GM03348 (cell line): ENCODE data around the gene PILRA.

Source experiments
- DNase-seq: peaks from one replicate; pipeline ENCODE4 v3.0.0; 2012; ENCODE audit warnings: low spot score

PILRA gene

DNA sequence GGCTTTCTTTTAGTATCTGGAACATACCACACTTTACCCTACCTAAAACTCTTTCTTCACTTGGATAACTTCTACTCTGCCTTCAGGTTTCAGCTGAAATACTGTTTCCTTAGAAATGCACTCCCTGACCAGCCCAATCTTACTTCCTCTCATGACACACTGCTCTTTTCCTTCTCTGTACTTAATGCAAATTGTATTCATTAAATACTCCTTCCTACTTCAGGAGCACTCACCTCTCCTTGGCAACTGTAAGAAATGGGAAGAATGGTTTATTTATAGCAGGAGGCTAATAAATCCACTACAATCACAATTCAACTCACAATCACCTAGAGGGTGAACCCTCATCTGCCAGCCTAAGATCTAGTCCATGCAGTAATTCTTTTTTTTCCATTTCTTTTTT is 40.1 kb downstream of the PILRA start:
- DNase-seq = no peak

DNA sequence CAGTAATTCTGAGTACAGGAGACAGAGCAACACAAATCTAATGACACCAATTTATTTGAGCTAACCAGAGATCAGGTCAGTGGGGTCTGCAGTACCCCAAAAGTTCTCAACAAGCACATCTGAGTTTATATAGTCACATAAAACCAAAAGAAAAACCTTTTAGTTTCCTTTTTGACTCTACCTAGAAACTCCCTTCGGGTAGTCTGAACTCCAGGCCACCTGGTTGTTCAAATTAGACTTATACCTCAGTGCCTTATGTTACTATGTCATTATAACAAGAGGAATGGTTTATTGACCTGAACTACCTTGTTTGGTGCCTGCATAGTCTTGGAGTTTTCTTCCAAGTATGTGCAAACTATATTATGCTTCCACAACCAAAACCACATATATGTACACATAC is 40.6 kb downstream of the PILRA start:
- no peak for DNase-seq

- no peak for DNase-seq
Measured at GRCh38 chr7:100415448-100415847, 42.2 kb downstream of the PILRA start.

DNA sequence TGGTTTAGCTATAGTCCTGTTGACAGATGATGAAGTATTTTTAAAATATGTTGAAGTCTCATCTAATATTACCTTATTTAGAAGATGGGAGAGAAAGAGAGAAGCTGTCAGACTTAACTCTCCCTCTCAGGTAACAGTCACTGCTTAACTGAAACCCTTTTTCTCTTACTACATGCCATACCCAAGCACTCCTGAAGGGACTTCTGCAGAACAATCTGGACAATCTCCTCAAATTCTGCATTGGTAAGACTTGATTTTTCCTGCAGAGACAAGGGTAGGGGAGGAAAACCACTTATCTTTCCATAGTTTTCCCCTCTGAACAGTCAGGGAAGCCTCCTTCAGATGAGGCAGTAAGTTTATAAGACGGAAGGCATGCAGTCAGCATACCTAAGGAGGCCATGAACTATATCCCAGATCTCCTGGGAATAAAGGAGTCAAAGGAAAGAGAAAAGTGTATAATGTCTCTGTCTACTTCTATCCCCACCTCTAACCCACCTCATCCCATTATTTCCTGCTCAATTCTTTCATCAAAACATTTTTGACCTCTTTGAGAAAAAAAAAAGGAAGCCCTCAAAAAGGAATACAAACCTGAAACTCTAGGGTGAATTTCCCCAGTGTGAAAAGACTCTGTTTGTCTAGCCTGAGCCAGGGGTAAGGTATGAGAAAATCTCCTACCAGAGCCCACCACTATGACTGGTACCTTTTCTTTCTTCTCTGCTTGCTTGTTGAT is 45.8 kb downstream of the PILRA start:
- no peak for DNase-seq

DNA sequence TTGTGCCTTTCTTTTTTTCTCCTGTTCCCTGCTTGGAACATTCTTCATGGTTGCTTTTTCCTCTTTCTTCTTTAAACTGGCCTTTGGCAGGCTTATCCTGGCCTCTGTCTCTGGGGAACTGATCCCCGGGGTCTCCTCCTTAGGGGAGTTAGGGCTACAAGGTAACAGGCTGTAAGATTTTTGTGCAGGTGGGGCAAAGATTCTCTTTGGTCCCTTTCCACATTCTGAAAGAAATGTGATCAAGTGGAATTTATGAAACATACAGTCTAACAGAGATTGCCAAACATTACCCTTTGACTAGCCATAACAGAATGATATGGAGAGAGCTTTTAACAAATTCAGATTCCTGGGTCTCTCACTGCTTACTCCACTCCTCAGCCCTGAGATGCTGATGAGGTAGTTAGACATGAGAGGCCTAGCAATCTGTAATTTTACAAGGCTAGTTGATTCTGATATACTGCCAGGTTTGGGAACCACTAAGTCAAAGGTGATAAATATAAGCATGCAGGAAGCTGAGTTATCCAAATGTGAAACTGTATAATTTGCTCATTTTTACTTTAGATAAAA is 46.5 kb downstream of the PILRA start:
- no peak for DNase-seq

DNA sequence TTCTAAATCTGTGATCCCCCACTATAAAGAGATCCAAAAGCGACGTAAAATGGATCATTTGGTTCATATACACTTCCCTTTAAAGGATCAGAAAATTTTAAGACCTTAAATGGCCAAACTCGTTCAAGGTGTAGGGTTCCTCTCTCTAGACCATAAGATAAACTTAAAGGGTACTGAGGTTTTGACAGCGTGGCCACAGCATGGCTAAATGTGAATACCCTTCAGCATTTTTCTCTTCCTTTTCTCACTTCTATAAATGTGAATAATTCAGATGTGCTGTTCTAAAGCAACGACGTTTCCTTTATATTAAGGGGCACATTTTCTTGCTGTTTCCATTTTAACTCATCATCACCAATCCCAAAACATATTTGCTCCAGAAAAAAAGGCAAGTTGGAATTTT is 50.0 kb downstream of the PILRA start:
- no peak for DNase-seq

- DNase-seq = no peak
Measured at GRCh38 chr7:100425347-100425746, 52.1 kb downstream of the PILRA start.

DNA sequence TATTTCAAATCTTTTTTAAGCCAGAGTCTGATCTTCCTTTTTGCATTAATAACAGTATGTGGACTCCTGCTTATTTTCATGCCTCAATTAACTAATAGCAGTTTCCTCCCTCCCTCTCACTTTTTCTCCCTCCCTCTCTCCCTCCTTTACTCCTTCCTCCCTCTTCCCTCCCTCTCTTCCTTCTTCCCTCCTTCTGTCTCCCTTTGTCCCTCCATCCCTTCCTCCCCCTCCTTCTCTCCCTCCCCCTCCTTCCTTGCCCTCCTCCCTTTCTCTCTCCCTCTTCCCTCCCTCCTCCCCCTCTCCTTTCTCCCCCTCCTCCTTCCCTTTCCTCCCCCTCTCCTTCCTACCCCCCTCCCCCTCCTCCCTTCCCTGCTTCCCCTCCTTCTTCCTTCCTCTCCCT is 53.2 kb downstream of the PILRA start:
- no peak for DNase-seq

DNA sequence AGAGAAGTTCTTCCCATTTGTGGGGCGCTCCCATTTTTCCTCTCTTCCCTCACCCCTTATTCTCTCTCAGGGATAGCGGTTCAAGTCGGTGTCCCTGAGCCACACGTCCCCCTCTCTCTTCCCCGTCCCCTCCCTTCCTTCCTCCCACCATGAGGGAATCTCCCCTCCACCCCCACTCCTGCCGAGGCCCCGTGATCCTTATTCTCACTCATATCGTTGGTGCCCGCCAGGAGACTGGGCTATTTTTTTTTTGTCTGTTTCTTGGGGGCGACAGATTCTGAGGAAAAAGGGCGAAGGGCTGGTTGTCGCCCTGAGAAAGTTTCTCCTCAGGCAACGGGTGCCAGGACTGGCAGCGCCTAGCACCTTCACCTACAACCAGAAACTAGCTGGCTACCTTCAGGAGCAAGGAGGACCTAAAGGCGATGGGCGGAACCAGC is 54.5 kb downstream of the PILRA start:
- DNase-seq = no peak

GRCh38 chr7:100428199-100428966 is 55.1 kb downstream of the PILRA start, which contains the start of gene ZCWPW1:
Gene ZCWPW1, minus strand, starts transcription at chr7:100428703. Its CDS starts 8,054 bp downstream, at chr7:100420649.
- peak; percentile 96 for DNase-seq

DNA sequence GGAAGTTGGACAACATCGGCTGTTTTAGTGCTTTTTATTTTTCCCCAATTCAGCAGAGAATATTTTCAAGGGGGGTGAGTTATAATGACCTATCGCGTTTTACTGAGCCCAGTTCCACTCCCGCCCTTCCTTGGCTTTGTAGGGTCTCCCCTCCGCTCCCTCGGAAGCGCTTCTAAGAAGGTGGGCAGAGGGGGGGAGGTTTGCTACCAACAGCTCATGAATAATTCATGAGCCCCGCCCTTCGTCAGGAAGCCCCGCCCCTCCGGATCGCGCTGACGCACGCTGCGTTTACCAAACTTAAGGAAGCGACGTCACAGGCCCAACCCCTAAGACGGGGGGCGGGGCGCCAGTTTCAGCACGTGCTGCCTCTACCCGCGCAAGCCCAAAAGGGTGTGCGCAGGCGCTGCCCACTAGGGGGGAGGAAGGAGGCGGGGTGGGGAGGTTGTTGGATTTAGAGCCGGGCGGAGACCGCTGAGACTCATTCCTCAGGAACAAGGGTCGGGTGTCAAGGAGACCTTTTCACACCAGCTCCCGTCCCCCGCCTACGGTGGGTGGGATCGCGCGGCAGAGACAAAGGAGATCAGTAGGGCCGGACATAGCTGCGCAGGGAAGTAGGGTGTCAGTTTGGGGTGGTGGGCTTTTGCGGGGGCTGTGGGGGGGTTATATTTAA is 55.8 kb downstream of the PILRA start:
- DNase-seq = peak; percentile 97

GRCh38 chr7:100429637-100430492 is 56.6 kb downstream of the PILRA start, which contains the start of gene MEPCE:
Gene MEPCE, plus strand, starts transcription at chr7:100429831. Its CDS starts 188 bp downstream, at chr7:100430019.
- peak; percentile 100 for DNase-seq

- DNase-seq = no peak
Measured at GRCh38 chr7:100430493-100431285, 57.4 kb downstream of the PILRA start.

GRCh38 chr7:100431286-100431735 is 58.0 kb downstream of the PILRA start:
- no peak for DNase-seq

DNA sequence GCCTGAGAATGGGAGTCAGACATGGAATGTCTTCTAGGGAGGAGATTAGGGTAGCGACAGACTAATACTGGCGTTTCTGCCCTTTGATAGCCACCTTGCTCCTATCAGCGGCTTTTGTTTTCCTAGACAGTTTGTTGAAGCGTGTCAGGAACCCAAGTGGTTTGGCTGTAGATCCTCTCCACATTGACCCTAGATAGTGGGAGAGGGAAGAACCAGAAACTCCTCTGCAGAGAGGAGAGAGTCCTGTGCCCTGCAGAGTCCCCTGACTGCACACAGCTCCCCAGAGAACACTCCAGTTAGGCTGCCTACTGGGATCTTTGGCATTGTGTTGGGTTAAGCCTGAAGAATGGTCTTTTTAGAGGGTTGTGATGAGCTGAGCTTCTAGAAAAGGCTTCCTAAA is 58.8 kb downstream of the PILRA start:
- no peak for DNase-seq

GRCh38 chr7:100432621-100433275 is 59.5 kb downstream of the PILRA start:
- DNase-seq = no peak

- DNase-seq = no peak
Measured at GRCh38 chr7:100433276-100433591, 59.9 kb downstream of the PILRA start.

DNA sequence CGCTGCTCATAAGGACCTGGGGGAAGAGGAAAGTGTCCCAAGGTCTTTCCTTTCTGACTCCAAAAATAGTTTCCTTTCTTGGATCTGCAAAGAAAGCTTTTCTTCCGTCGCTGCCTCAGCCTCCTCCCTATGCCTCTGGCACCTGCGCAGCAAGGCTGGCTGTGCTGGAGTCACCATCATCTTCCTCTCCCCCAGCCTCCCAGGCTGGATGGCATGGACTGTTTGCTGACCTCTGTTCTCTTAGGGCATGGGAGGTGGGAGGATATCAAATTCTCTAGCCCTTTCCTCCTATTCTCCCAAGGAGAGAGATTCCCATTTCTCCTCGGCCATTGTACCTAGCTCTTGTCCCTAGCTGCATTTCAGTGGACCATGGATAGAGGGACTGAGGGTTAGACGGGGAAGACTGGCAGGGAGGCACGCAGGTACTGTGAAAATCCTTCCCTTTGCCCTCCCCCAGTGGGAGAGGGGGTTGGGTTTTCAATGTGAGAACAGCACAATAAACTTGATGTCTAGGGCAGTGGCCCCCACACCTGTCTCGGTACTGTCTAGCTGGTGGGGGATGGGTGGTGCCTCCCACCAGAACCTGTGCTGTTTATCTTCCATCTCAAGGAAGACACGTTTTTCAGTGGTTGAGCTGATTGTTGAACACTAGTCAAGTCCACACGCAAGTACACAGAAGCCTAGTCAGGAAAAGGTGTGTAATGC is 60.5 kb downstream of the PILRA start:
- no peak for DNase-seq
